ENCODE measurements around the gene MRPS7. TPM values are rescaled to one million over a fixed set of nuclear protein-coding genes. Genes with fewer than 3 reads are reported as not detected.

Gene MRPS7
- total and polyA plus RNA-seq, 10 of the 15 experiments (the other 5 are each of a cell fraction or from before 2014, with no cell fraction given): 88.4 to 217 (median 109) TPM

DNA sequence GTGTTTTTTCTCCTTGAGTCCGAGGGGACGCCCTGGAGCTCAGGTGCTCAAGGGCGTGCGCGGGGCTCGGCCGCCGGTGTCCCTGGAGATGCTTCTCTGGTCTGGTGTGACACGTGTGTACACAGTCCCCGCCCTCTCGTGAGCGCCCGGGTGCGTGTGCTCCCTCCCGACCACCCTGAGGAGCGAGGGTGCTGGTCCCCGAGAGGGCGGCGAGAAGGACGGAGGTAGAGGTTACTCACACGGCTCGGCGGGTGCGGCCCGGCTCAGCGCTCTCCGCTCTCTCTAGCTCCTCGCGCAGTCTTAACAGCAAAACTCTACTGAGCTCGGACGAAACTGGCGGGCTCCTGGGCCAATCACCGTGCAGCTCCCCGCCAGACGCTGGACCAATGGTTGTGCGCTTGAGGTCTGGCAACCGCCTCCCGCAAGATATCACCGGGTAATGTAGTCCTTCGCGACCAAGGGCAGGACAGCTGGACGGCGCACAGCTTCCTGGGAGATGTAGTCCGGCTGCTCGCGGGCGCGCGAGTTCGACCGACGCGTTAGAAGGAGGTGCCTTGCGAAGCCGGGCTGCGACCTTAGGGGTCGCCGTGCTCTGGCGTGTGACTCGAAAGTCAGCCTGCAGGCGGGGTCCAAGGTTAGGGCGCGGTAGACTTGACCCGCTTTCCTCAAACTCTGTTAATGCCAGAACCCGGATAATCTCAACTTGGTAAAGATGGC is 27.6 kb downstream of the MRPS7 start, which contains the start of gene SLC25A19 (continued):
- TF ChIP-seq, protein P1, sequence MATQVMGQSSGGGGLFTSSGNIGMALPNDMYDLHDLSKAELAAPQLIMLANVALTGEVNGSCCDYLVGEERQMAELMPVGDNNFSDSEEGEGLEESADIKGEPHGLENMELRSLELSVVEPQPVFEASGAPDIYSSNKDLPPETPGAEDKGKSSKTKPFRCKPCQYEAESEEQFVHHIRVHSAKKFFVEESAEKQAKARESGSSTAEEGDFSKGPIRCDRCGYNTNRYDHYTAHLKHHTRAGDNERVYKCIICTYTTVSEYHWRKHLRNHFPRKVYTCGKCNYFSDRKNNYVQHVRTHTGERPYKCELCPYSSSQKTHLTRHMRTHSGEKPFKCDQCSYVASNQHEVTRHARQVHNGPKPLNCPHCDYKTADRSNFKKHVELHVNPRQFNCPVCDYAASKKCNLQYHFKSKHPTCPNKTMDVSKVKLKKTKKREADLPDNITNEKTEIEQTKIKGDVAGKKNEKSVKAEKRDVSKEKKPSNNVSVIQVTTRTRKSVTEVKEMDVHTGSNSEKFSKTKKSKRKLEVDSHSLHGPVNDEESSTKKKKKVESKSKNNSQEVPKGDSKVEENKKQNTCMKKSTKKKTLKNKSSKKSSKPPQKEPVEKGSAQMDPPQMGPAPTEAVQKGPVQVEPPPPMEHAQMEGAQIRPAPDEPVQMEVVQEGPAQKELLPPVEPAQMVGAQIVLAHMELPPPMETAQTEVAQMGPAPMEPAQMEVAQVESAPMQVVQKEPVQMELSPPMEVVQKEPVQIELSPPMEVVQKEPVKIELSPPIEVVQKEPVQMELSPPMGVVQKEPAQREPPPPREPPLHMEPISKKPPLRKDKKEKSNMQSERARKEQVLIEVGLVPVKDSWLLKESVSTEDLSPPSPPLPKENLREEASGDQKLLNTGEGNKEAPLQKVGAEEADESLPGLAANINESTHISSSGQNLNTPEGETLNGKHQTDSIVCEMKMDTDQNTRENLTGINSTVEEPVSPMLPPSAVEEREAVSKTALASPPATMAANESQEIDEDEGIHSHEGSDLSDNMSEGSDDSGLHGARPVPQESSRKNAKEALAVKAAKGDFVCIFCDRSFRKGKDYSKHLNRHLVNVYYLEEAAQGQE (IDR thresholded peaks at IDR 0.05; ENCODE audit: low read depth, low read length): 0 out of 2 replicates have a peak, but pooled peaks have one; percentile 12
- TF ChIP-seq TCF7 (IDR thresholded peaks at IDR 0.05; ENCODE audit: borderline replicate concordance): no peak
- TF ChIP-seq, protein P2, sequence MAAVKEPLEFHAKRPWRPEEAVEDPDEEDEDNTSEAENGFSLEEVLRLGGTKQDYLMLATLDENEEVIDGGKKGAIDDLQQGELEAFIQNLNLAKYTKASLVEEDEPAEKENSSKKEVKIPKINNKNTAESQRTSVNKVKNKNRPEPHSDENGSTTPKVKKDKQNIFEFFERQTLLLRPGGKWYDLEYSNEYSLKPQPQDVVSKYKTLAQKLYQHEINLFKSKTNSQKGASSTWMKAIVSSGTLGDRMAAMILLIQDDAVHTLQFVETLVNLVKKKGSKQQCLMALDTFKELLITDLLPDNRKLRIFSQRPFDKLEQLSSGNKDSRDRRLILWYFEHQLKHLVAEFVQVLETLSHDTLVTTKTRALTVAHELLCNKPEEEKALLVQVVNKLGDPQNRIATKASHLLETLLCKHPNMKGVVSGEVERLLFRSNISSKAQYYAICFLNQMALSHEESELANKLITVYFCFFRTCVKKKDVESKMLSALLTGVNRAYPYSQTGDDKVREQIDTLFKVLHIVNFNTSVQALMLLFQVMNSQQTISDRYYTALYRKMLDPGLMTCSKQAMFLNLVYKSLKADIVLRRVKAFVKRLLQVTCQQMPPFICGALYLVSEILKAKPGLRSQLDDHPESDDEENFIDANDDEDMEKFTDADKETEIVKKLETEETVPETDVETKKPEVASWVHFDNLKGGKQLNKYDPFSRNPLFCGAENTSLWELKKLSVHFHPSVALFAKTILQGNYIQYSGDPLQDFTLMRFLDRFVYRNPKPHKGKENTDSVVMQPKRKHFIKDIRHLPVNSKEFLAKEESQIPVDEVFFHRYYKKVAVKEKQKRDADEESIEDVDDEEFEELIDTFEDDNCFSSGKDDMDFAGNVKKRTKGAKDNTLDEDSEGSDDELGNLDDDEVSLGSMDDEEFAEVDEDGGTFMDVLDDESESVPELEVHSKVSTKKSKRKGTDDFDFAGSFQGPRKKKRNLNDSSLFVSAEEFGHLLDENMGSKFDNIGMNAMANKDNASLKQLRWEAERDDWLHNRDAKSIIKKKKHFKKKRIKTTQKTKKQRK (IDR thresholded peaks at IDR 0.05; ENCODE audit: low read depth, low read length): no peak
- no peak for TF ChIP-seq KLF5 (IDR thresholded peaks at IDR 0.05; ENCODE audit: partially characterized antibody)
- no peak for TF ChIP-seq SUZ12 (IDR thresholded peaks at IDR 0.05; ENCODE audit: unreplicated experiment)
- peak; percentile 95 for TF ChIP-seq DPF2 (IDR thresholded peaks at IDR 0.05)
- TF ChIP-seq ATF7 (IDR thresholded peaks at IDR 0.05; ENCODE audit: low read depth): no peak
- TF ChIP-seq, protein P3, sequence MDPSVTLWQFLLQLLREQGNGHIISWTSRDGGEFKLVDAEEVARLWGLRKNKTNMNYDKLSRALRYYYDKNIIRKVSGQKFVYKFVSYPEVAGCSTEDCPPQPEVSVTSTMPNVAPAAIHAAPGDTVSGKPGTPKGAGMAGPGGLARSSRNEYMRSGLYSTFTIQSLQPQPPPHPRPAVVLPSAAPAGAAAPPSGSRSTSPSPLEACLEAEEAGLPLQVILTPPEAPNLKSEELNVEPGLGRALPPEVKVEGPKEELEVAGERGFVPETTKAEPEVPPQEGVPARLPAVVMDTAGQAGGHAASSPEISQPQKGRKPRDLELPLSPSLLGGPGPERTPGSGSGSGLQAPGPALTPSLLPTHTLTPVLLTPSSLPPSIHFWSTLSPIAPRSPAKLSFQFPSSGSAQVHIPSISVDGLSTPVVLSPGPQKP (IDR thresholded peaks at IDR 0.05; ENCODE audit: low read depth, low read length): no peak
- peak; percentile 77 for TF ChIP-seq NR2C1 (IDR thresholded peaks at IDR 0.05)
- no peak for TF ChIP-seq NFIC (IDR thresholded peaks at IDR 0.05; ENCODE audit: low read depth, low read length)
- peak; percentile 45; the same call in 1 of the 2 replicates for TF ChIP-seq ZNF207 (IDR thresholded peaks at IDR 0.05; ENCODE audit: borderline replicate concordance)
- TF ChIP-seq POLR2AphosphoS5 (IDR thresholded peaks at IDR 0.05; ENCODE audit: low read length): peak; percentile 96
- TF ChIP-seq NFXL1 (IDR thresholded peaks at IDR 0.05; ENCODE audit: borderline replicate concordance): no peak
- TF ChIP-seq NR2F1 (conservative IDR thresholded peaks at IDR 0.05): peak; percentile 95
- no peak for TF ChIP-seq CHD4 (IDR thresholded peaks at IDR 0.05)
- TF ChIP-seq POU2F2 (IDR thresholded peaks at IDR 0.05; ENCODE audit: borderline replicate concordance, low read depth, low read length): peak; percentile 31; the same call in 1 of the 3 replicates
- TF ChIP-seq CHD2 (IDR thresholded peaks at IDR 0.05; ENCODE audit: borderline replicate concordance, low read depth, low read length): peak; percentile 96
- TF ChIP-seq LARP7 (IDR thresholded peaks at IDR 0.05): 0 out of 2 replicates have a peak, but pooled peaks have one; percentile 44
- peak; percentile 6; the same call in 1 of the 2 replicates for TF ChIP-seq PAX5 (IDR thresholded peaks at IDR 0.05; ENCODE audit: borderline replicate concordance, low read depth, low read length)
- TF ChIP-seq, protein P4, sequence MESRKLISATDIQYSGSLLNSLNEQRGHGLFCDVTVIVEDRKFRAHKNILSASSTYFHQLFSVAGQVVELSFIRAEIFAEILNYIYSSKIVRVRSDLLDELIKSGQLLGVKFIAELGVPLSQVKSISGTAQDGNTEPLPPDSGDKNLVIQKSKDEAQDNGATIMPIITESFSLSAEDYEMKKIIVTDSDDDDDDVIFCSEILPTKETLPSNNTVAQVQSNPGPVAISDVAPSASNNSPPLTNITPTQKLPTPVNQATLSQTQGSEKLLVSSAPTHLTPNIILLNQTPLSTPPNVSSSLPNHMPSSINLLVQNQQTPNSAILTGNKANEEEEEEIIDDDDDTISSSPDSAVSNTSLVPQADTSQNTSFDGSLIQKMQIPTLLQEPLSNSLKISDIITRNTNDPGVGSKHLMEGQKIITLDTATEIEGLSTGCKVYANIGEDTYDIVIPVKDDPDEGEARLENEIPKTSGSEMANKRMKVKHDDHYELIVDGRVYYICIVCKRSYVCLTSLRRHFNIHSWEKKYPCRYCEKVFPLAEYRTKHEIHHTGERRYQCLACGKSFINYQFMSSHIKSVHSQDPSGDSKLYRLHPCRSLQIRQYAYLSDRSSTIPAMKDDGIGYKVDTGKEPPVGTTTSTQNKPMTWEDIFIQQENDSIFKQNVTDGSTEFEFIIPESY (IDR thresholded peaks at IDR 0.05): no peak; the same call in 1 of the 2 replicates
